Activated CD4-positive, alpha-beta T cell treated with anti-CD3 and anti-CD28 coated beads for 4 hours (primary cell): ENCODE measurements around the gene URAD.
"Not testable (repeated sequence)": the region's sequence is repeated elsewhere in the genome, so short reads cannot be mapped to it uniquely, and the experiment has no call there.

Experiments
- DNase-seq, 2 donors: peaks; one replicate each; pipeline ENCODE4 v3.0.0-alpha.2; 2020

Gene URAD, protein sequence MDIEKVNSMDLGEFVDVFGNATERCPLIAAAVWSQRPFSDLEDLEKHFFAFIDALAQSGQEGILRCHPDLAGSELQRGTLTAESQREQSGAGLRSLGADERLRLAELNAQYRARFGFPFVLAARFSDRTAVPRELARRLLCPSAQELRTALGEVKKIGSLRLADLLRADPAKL

DNA sequence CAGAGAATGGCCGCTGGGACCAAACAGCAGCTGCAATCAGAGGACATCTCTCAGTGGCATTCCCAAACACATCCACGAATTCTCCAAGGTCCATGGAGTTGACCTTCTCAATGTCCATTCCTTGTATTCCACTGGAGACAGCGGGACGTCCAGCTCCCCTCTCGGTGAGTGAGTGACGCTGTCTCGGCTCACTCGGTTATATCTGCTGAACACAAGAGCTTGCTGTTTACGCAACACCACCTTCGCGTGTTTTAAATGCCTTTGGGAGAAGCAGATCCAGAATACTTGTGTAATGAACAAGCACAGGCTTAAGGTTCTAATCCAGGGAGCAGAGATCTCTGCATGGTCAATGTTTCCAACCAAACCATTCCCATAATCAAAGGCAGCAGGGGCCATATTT, at the start of gene URAD:
Gene URAD (minus strand): TSS at position 174 of the 400 bp plus-strand sequence. CDS start 56 bp downstream, at position 118.
- no peak for DNase-seq

DNA sequence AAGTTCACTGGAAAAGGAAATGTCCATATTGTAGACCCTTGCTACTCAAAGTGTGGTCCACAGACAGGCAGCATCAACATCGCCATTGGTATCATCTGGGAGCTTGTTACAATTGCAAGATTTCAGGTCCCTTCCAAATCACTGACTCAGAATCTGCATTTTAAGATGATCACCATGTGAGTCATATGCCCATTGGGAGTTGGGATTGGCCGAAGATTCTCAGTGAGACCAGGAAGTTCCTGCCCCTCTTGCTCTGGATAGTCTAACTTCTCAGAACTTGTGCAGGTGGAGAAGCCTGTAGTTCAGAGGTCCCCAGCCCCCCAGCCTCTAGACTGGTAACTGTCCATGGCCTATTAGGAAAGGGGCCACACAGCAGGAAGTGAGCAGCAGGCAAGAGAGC, 48.9 kb upstream of the URAD start:
- no peak for DNase-seq

DNA sequence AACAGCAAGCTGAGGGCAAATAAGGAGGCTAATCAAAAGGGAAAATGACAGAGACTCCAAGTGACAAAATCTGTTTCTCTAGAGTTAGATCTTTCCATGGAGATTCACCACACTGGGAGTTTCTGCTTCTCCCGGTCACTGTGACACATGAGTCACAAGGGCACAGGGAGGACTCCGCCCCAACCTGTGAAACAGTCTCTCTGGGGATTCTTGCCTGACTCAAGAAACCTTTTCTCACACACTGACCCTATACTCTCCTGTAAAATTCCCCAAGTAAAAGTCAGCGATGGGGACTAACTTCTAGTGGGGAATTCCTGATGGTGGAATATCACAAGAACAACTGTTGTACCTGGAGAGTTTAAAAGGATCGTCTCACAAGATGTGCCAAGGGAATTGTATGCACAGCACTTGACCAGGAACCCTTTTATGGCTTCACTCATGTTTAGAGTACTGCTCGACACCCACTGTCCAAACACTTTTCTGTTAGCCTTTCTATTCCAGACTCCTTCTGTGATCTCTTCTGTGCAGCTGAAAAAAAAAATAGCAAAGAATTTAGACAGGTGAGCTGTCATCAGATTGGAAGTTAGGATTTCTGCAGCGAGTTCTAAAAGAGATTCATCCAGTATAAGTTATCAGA, 46.8 kb upstream of the URAD start:
- no peak for DNase-seq

DNA sequence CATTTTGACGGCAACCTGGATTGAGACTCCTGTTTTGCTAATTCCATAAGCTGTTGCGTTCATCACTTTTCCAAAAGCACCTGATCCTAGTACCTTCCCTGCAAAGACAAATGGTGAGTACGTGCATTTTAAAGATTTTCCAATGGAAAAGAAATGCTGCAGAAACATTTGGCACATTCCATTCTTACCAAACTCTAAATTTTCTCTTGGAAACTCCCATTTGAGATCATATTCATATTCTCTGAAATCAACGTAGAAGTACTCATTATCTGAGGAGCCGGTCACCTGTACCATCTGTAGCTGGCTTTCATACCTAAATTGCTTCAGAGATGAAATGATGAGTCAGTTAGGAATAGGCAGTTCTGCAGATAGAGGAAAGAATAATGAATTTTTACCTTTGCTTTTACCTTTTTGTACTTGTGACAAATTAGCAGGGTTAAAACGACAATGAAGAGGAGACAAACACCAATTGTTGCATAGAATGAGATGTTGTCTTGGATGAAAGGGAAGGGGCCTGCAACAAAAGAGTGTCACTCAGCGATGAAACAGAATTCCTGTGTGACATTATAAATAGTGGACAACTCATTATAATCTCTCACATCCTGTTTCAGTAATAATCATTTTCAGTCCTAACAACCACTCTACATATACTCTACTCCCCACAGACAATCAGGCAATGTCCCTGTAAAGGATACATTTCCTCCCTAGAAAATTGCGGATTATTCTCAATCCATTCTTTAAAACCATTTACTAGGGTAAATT, 45.6 kb upstream of the URAD start:
- no peak for DNase-seq

DNA sequence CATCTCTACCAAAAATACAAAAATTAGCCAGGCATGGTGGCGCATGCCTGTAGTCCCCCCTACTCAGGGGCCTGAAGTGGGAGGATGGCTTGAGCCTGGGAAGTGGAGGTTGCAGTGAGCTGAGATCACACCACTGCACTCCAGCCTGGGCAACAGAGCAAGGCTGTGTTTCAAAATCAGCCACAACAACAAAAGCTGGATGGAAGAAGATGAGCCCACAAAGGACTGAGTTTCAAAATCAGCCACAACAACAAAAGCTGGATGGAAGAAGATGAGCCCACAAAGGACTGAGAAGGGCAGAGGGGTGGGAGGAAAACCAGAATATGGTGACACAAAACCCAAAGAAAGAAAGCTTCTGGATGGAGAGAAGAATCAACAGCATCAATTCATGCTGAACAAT, 43.9 kb upstream of the URAD start:
- DNase-seq: not testable (repeated sequence)

DNA sequence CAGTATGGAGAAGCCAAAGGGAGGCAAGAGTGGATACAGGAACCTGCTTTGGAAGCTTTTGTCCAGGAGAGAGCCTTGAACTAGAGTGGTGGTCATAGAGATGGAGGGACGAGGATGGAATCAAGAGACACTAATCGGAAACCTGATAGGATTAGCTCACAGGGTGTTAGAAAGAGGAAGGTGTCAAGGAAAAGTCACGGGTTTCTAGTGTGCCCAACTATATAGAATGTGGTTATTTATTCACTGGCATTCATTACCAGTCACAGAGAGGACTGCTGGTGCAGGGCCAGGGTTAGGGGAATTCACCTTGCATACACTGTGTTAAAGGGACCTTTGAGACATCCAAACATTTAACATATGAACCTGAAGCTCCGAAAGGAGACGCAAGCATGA, 43.4 kb upstream of the URAD start:
- no peak for DNase-seq

DNA sequence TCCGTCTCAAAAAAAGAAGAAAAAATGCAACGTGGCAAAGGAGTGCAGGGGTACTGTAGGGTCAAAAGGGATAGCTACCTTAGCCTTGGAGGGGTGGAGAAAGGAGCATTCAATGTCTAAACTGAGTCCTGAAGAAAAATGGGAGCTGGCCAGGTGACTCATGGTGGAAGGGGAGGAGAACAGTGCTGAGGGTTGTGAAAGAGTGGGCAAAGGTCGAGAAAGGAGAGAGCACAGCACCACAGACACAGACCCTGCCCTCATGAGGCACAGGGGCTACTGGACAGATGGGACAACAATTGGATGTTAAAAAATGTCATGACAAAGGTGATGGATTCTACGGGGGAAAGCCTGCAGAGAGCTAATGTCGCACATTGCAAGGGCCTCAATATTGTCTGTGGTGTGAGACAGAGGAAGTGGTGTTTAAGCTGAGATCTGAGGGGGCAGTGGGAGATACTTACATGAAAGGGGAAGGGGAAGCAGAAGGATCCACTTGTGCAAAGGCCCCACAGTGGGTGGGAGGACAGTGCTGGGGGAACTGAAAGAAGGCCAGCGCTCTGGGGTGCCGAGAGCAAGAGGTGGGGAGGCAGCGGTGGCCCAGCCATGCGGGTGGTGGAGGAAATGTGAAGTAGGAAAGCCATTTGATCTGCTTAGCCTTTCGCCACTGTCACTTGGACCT, 42.9 kb upstream of the URAD start:
- no peak for DNase-seq

DNA sequence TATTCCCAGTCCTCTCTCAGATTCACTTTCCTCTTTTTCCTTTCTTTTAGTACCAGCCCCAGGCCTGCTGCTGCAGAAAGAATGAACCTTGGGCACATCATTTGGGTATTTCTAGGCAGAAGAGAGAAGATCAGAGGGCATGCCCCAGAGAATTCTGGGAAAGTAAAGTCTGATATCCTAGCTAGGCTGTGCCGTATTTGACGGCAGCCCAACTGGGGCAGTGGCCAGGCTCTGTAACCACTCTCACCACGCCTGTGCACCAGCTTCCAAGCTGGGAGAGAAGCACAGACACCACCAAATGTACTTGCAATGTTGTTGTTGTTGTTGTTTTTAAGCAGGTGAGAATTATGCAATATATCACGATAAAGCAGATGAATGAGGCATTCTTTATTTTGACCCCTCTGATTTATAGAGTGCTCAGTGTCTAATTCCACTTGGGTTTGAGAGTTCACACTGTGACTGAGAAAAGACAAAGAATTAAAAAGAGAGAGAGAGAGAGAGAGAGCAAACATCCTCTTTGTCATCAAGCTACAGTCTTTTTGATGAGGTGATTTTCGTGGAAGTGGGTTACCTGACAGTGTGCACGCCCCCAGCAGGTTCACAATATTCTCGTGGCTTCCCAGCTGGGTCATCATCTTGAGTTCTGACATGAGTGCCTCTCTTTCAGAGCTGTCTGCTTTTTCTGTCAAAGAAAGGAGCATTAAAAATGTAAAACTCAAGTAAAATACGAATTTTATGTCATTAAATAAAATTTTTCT, 39.3 kb upstream of the URAD start:
- no peak for DNase-seq

DNA sequence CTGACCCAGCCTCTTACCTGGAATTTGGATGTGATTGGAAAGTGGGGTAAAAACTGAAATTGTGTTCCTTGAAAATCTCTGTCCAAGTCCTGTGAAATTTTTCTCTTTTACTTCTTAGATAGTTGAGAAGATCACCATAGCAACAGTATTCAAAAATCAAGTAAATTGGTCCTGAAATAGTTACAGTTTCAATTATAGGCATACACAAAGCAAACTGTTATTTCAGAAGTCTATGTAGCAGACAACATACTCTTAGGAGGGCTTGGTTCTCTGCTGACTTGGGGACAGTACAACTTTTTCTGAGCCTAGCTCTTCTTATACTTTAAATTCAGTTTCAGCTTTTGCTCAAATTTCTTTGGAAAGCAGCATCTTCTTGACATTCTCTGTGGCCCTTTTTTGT, 38.6 kb upstream of the URAD start:
- no peak for DNase-seq

DNA sequence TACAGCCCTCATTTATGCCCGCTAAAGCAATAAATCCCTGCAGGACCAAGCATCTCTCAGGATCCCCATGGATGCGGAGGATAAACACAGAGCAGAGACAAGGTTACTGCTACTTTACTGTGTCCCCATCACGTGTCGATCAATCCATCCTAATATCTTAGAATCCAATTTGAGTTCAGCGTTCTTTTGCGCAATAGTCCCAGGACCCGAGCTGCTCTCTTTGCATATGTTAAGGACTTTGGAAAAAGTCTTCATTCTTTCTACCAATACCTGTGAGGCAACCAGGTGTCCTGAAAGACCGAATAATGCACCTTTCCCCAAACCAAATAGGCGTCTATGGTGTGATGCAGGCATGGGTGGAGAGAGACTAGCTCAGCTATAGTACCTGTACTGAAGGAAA, 38.0 kb upstream of the URAD start:
- DNase-seq: no peak

DNA sequence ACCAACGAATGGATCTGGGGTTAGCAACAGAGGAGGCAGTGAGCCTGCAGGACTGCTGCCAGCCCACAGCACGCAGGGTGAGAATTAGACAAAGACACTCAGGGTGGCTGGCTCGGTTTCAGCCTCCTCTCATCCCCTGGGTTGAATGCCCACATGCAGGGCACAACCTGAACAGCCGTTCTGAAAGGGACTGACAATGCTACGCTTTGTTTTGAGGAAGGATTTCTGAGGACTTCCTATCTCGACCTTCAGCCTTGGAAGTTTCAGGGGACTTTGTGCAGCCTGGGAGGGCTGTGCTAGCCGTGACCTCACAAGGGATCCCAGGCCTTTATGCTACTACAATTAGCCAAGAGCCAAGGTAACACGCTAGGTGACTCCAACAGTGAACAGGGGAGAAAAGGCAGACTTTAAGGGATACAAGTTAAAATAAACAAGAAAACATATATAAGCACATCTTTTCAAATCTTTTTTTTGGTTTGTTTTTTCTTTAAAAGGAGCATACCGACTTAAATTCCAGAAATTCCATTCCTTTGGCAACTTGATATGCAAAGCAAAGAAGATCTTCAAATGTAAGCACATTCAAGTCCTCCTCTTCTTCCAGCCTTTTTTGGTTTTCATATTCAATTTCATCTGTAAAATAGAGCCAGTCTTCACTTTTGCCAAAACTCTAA, 34.5 kb upstream of the URAD start:
- DNase-seq: no peak

DNA sequence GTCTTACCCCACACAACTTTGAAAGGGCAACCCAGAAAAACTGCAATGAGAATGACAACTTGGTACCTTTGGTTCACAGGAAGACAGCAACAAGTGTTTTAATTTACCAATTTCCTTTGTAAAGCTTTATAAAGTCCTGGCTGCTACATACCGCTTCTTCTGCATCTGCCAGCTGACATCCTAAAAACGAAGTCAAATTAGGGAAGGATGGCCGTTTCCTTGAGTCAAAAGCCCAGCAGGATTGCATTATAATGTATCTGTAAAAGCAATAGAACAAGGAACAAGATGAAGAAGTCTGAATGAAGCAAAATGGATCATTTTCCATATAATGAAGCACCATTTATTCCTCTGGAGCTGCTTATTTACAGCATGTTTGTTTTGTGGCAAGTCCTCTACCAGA, 25.8 kb upstream of the URAD start:
- DNase-seq: no peak

DNA sequence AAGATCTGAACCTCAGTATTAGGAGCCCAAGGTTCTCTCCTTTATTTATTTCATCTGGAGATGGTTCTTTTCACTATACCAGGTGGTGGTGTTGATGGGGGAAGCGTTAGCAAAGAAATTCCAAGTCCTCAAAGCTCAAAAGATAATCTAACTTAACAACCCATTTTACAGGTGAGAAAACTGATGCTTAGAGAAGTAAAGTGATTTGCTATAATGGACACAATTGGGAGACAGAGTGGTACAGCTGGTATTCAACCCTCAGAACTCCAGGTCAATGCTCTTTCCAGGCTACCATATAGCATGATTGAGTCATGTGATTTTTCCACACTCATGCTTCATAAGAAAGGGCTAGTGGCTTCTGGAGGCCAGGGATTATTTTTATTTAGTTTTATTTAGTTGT, 25.0 kb upstream of the URAD start:
- DNase-seq: no peak

DNA sequence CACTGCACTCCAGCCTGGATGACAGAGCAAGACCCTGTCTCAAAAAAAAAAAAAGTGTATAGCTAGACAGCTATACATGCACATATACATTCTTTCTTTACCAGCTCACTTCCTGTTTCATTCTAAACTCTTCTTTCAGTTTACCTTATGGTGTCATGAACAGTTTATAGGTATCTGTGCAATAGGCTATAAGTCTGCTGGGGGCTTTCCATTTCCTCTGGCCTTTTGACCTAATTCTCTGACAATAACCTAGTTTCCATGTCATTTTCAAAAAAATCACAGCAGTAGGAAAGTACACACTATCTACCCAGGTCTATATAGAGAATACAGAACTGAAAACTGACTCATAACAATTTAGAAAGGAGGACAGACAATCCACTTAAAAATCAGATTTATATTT, 24.4 kb upstream of the URAD start:
- DNase-seq: no peak

DNA sequence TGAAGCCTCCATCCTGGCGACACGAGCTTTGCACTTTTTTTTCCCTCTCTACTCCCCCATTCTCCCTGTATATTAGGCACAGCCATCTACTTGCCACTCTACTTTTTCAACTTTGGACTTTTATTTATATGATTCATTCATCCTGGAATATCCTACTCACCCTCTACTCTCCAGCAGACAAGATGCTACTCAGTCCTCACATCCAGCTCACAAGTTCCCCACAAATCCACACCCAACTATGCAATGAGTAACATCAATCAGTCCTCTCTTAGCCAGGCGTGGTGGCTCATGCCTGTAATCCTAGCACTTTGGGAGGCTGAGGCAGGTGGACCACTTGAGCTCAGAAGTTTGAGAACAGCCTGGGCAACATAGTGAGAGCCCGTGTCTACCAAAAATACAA, 23.9 kb upstream of the URAD start:
- no peak for DNase-seq

DNA sequence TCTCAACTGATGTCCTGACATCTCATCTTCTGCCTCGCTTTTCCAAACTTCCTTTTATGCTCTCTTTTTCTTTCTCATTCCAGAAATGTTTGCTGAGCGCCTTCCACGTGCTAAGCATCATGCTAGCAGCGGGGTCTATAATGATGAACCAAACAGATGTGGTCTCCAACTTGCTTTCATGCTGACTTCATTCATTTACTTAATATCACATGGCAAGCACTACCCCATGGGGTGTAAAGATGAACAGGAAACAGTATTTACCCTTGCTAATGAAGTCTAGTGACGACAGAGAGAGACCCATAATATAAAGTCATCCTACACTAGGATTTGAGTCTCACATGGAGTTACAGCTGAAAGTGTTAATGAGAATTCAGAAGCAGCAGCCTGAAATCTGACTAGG, 21.6 kb upstream of the URAD start:
- no peak for DNase-seq

DNA sequence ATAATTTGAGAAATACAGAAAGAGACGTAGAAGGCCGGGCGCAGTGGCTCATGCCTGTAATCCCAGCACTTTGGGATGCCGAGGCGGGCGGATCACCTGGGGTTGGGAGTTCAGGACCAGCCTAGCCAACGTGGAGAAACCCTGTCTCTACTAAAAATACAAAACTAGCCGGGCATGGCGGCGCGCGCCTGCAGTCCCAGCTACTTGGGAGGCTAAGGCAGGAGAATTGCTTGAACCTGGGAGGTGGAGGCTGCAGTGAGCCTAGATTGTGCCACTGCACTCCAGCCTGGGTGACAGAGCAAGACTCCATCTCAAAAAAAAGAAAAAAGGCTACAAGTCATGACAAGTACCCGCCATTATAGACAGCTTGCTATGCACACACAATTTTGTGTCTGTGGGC, 16.5 kb upstream of the URAD start:
- DNase-seq: not testable (repeated sequence)

DNA sequence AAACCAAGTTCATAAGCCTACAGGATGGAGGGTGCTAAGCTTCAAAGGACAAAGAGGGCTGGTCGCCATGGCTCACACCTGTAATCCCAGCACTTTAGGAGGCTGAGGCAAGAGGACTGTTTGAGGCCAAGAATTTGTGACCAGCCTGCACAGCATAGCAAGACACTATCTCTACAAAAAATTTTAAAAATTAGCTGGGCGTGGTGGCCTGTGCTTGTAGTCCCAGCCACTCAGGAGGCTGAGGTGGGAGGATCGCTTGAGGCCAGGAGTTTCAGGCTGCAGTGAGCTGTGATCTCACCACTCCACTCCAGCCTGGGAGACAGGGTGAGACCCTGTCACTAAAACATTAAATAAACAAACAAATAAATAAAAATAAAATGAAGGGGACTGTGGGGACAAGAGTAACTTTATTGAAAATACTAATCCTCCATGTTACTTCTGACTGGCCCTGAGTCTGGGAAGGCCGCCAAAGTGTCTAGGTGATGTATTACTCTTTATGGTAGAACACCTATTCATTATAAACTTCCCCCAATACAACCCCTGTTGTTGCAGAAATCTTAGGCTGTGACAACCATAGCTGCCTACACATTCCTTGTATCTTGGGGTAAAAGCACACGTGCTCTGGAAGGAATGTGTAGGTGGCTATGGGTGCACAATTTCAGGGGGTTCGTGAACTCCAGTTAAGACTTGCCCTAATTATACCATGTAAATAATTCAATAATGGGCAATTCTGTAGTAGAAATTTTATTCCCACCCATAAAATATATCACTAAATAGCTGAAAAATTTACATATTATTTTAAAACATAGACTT, 14.6 kb upstream of the URAD start:
- DNase-seq: no peak

DNA sequence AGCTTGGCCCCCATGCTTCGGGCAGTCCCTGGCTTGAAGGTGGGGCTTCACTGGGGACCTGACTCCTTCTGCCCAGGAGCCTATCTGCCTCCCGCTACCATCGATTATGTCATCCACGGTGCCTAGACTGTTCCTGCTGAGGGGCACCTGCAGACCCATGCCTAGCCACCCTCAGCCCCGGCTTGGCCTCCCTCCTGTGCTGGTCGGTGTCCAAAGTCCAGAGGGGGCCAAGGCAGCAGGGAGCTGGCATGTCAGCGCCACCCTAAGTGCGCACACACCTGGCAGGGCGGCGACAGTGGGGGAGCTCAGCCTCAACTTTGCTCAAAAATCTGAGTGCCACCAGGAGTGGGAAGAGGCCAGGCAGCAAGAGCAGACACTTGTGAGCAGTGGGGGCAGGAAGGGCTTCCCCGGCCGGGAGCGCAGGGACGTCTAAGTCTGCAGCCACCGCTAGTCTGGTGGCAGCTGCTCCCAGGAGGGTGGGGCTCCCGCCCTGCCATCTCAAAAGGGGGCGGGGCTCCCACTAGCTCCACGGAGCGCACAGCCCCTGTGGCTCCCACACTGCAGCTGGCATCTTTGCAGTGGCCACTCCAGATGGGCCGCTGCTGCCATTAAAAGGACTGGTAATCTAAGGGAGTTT, 13.5 kb upstream of the URAD start:
- no peak for DNase-seq

DNA sequence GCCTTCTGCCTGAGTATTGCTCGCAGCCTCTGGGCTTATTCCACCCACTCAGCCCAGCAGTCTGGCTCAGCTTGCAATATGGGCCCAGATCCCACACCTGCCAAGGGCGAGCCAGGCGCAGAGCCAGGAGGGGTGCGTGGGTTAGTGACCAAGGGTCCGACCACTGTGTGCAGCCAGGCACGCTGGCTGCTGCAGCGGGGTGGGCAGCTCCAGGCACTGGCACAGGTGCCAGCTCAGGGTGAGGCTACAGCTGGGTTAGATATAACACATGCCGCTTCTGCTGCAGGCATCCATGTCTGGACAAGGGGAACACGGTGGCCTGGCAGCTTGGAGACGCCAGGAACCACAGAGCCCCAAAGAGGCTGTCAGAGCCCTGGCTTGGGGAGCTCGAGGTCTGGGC, 12.6 kb upstream of the URAD start:
- DNase-seq: no peak

DNA sequence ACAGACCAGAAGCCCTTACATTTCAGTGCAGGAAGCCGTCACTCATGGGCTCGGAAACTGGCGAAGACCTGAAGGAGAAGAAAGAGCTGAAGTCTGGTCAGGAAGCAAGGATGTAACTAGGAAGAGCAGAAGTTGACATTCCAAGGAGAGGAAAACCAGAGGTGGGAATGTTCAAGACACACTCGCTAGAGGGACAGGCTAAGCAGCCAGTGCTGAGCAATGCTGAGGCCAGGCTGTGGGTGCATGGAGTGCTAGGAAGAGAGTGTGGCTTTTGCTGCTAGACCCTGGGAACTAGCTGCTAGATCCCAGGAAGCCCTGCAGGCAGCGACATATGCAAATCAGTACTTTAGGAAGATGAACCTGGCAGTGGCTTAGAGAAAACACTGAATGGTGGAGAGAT, 12.1 kb upstream of the URAD start:
- no peak for DNase-seq
